Adipose tissue (tissue), 3 donors: ENCODE measurements around the gene YTHDF1. TPM values are rescaled to one million over a fixed set of nuclear protein-coding genes. Genes with fewer than 3 reads are reported as not detected.
"Not testable (repeated sequence)": the region's sequence is repeated elsewhere in the genome, so short reads cannot be mapped to it uniquely, and the experiment has no call there.

ENCODE experiments used
- H3K27ac ChIP-seq: one replicate; pipeline ENCODE4 v1.5.1; 2013; ENCODE audit warnings: low read depth, low read length
- WGBS, 3 donors: extraction: QIAGEN DNeasy Blood & Tissue Kit; methylation state at CpG; one replicate each; pipeline ENCODE4 v1.1.7; 2013; 5-methylcytosine and 5-hydroxymethylcytosine counted together
- polyA plus RNA-seq, 3 donors: library from polyadenylated mRNA; stranded (reverse); fragments of 200-250 nt; gene quantifications; one replicate each; pipeline ENCODE4 v1.2.3, GENCODE V29; 2013
- donor health status: healthy with polysubstance abuse.
- donor health status: Bipolar disorder and iron deficiency.
- donor health status: healthy.

Gene YTHDF1
- polyA plus RNA-seq, 3 donors: 10.6 to 21.3 (median 16.8) TPM

DNA sequence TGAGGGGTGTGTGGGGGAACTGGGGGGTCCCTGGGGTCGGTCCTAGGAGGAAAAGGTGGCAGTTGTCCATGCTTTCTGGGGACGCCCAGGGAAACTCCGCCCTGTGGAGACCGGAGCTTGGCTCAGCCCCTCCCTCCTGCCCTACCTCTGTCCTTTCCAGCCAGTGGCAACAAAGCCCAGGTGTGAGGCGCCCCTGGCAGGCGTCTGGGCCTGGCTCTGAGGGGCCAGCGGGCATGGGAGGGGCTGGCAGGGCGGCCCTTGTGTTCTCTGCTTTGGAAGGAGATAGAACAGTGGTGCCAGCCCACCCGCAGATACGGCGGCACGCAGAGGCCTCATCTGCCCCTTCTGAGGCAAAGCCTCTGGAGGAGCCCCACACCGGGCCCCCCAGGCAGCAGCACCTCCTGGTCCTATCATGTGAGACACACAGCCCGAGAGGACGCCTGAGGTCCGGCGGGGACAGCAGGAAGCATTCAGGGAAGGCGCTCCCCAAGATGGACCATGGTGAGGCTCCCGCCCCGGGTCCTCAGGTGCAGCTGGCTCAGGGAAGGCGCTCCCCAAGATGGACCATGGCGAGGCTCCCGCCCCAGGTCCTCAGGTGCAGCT lies 47.9 kb downstream of the YTHDF1 start:
- H3K27ac ChIP-seq: no peak overlapping the region
- WGBS, 3 donors: 72 to 83% (median 80%) methylated on average over 20 to 23 of the region's 23 CpGs

DNA sequence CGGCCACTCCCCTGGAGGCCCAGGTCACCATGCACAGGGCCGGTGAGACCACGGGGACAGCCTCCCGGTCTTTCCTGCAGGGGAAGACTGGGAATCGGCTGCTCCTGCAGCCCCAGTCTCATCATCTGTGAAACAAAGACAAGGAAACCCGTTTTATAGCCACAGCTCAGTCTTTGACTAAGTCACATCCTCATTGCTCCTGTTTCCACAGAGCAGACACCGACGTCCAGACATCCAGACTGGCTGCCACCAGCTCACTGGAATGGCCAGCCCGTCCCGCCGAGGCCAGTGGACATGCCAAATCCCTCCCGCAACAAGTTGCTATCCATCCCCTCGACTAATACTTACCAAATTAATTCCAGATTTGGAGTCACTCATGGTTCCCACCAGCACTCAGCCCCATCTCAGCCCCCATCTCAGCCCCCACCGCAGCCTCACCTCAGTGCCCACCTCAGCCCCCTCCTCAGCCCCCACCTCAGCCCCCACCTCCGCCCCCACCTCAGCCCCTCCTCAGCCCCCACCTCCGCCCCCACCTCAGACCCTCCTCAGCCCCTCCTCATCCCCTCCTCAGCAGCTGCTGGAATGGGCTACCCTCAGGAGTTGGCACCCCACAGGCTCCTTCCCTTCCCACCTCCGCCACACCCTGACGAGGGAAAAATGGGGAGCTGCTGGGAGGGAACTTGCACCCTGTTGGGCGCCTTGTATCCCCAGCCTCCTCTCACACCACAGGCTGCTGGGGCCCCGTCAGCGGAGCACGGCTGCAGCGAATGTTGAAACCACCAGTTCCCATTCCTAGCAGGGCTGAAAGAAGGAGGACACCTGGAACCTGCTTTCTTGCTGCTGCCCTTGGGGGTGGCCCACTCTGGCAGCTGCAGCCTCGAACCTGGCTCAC lies 48.7 kb downstream of the YTHDF1 start:
- 54 to 68% (median 65%) methylated on average over 22 to 24 of the region's 24 CpGs for WGBS, 3 donors
- no peak overlapping the region for H3K27ac ChIP-seq

DNA sequence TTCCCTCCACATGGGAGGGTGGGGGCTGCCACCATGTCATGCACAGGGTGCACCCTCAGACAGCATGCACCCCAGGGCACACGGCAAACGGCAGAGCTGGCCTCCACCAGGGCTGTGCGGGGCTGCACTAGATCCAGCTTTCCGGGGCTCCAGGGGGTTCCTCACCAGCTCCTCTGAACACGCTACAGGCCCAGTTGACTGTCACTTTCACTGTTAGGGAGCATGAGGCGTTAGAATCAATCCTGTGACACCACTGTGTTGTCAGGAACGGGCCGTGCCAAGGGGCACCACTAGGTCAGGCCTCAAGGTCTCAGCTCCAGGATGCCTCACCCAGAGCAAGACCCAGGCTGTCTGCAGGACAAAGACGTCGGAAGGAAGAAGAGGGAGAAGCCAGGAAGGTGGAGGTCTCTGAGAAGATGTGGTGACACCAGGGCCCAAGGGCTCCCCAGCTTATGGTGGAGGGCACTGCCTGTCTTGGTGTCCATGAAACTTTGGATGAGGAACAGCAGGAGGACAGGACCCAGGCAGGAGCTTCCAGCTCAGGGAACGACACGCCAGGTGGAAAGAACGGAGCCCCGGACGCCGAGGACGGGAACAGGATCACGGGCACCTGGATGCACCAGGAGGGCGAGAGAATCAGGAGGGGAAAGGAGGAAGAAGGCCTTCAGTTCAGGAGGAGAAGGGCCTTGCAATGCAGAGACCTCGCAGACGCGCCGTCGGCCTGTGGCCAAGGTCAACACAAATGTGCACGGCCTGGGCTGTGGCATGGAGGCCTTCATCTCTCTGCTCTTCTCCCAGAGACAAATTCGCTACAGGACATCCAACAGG lies 49.5 kb downstream of the YTHDF1 start:
- WGBS, 3 donors: 80 to 90% (median 90%) methylated on average over 26 of the region's 26 CpGs
- no peak overlapping the region for H3K27ac ChIP-seq

DNA sequence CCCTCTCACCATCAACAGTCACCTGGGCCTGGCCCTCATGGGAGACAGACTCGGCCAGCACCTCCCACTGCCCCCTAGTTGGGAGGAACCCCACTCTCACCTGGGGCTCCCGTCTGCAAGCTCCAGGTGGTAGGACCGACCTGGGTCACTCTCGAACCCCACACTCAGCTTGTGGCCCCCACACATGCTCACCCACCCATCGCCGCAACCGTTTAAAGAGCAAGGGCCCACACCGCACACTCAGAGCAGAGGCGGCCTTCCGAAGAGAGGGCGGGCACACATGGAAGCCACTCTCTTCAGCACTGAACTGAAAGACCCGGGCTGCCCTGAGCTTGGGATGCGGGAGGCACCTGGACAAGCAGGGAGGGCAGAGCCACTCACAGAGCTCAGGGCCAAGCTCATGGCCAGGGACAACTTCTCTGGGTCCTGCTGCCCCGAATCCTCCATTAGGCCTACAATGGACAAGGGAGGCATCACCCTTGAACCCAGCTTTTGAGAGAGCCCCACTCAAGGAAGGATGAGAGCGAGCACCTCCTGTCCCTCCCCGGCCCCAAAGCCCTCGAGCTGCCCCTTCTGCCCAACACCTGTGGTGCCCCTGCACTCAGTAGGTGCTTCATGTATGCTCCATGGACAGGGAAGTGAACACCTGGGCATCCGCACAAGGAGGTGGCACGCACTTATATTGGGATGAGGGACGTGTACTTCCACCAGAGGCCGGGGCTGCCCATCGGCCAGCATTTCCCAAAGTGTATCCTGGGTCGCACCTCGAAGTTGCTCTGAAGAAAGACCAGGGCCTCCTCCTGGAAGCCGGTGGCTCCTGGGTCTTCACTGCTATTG lies 50.4 kb downstream of the YTHDF1 start:
- no peak overlapping the region for H3K27ac ChIP-seq
- 85 to 89% (median 88%) methylated on average over 25 of the region's 25 CpGs for WGBS, 3 donors

DNA sequence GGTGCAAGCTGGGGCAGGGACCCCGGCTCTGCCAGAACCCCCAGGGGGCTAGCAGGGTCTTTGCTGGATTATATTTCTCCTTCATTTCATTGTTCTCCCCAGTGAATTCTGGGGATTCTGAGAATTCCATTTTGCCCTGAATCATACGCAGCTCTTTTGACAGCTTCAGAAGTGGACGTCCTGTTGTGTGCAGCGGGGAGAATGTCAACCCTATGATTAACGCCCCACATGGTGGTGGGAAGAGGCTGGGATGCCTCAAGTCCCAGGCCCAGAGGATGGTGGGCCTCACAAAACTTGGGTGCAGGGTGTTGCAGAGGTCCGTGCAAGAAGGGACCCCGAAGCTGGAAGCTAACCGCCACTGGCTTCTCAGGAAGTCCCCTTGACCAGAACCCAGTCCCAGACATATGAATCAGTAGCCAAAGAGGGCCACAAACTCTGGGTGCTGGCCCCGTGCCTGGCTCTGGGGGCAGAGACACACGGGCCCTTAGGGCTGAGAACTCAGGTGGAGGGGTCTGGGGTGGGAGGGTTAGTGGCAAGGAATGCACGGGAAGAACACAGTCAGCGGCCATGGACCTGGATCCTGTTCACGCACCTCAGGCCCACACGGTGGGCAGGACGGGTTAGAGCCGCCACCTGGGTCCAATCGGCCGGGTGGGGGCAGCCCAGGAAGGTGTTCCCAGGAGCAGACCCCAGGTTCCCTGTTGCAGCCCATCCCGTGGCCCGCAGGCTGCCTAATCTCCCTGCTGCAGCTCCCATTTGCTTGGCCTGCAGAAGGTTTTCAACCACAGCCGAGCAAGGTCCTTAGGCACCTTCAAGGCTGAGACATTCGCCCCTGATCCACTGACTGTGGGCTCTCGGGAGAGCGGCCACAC lies 51.2 kb downstream of the YTHDF1 start:
- no peak overlapping the region for H3K27ac ChIP-seq
- WGBS, 3 donors: 60 to 73% (median 71%) methylated on average over 24 of the region's 24 CpGs

DNA sequence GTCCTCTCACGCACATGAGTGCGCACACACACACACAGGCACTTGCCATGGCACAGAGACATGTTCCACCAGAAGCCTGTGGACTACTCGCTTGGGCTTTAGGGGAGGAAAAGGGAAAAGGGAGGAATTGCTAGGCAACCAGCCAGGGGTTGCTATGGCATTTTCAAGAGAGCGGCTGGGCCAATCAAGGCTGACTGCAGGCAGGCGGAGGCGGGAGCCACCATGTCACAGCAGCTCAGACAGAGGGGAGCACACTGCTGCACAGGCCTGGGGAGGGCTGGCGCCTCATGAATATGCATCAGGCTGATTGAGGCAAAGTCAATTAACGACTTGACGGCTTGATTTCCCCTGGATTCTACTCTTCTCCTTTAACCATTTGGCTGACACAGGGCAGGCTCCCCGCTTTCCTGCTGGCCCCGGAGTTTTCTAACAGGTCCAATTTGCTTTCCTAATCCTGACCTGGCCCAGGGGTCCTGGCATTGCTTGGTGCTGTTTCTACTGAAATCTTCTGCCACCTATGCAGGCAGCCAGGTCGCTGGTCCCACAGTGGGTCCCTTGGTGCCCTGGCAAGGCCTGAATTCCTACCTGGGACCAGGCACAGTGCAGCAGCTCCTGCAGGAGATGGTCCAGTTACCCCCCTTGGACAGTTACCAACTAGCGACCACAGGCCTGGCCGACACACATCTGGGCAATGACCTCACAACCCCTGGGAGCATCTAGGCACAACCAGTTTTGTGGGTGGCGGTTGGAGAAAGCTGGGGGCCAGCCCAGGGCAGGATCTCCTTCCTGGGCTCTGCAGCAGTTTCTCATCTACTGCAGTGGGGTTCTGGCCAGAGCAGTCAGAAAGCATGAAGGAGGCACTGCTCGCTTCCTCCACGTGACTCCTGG lies 52.1 kb downstream of the YTHDF1 start:
- no peak overlapping the region for H3K27ac ChIP-seq
- WGBS, 3 donors: 43 to 61% (median 58%) methylated on average over 17 of the region's 17 CpGs

DNA sequence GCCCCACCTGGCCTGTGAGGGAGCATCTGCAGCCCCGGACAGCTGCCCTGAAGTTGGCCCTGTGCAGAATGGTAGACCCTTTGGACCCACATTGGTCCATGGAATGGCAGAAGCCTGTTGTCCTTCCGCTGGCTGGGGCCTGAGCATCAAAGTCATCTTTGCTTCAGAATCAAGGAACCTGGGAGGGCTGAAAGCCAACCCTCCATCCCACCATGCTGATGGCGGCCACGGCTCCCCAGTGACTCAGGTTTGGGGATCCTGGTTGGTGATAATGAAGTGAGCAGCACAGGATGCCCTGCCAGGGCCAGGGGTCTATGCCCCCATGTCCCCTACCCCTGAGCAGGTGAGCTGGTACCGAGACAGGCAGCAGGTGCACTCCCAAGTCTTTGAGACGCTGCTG lies 52.8 kb downstream of the YTHDF1 start:
- 58 to 77% (median 73%) methylated on average over 6 of the region's 6 CpGs for WGBS, 3 donors
- H3K27ac ChIP-seq: no peak overlapping the region

DNA sequence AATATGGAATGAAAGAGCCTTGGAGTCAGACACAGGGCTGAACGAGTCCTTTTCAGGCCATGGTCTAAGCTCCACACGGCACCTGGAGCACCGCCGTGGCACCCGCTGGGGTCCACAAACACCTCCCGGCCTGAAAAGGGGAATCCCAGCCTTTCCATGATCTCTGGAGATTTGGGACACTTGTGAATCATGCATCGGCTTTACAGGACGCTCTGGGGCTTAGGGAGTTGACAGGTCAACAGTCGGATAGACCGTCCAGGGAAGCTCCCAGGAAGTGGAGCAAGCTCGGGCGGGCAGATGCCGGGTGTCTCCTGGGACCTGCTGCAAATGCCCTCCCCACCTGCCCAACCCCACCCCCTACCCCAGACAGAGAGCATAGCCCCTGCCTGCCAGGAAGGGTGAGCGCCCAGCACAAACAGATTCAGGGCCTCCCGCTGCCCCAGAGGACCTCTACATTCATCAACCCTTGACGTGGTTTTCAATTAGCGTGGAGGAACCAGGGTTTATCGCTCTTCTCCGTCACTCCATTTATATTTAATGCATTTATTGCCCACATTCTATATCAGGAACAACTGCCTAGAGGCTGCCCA lies 53.6 kb downstream of the YTHDF1 start:
- 65 to 81% (median 72%) methylated on average over 18 to 19 of the region's 19 CpGs for WGBS, 3 donors
- no peak overlapping the region for H3K27ac ChIP-seq

DNA sequence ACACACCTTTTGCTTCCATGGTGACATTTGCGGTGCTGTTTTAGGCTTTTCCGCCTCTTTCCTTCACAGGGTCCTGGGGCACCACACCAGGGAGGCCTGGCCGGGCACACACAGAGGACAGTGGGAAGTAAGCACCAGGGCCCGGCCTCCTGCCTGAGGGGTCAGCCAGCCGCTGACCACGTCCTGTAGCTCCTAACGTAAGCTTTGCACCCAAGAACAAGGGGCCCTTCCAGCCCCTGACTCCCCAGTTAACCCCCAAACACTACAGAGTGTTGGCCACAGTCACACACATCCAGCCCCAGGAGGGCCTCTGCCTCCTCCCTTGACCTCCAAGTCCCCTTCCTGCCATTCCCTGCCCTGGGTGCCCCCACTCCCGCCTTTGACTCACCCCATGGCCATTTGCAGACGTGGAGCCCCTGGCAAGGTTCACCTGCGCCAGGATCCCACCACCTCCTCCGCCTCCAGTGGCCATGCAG lies 54.7 kb downstream of the YTHDF1 start:
- WGBS, 3 donors: 75 to 81% (median 79%) methylated on average over 11 of the region's 11 CpGs
- H3K27ac ChIP-seq: no peak overlapping the region

DNA sequence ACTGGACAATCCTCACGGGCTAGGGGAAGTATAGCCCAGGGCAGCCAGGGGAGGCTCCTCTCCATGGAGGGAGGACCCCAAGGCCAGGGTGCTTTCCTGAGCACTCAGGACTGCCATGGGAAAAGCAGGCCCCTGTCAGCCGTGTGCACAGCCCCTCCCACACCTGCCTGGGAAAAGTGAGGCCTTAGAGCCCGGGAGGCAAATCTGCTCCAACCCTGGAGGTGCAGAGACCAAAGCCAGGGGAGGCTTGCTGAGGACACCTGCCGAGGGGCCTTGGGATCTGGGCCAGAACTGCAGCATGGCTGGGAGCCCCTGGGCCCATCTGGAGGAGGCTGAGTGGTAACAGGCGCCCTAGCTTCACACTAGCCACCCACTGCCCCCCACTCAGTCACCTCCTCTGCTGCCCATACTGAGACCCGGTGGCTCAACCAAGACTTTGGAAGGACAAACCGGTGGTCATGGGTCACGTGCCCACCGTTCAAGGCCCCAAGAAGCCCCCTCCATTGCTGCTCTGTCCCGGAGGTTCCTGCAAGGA lies 55.2 kb downstream of the YTHDF1 start:
- WGBS, 3 donors: 57 to 71% (median 65%) methylated on average over 10 of the region's 10 CpGs
- H3K27ac ChIP-seq: no peak overlapping the region

DNA sequence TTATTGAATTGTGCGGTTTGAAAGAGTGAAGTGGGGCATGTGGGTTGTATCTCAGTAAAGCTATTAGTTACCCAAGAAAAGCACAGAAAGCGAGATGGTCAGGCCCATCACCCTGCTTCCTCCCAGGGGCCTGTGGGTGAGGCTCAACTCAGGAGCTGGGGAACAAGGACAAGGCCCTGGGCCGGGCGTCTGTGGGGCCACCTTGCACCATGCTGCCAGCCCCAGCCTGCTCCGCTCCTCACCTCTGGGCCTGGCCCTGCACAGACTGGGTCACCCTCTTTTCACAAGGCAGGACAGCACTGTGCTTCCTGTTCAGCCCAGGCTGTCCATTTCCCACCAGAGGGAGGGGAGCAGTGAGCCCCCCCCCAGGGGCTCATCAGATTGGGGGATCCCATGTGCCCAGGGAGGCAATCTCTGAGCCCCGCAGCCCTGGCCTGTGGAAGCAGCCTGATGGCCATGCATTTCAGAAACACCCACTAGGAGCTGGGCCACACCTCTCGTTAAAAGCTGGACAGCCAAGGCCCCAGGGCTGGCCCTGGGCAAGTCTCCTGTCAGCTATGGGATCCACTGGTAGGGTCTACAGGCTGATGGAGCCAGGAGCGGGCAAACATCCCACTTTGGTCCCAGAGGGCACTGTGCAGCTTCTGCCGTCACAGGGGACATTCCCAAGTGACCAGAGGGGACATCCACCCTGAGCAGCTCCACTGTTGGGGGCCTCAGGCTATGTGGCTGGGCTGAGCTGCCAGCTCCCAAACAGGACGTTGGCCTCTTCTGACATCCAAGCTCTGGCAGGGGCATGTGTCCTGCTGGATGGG lies 55.9 kb downstream of the YTHDF1 start:
- H3K27ac ChIP-seq: no peak overlapping the region
- WGBS, 3 donors: 70 to 77% (median 74%) methylated on average over 10 of the region's 10 CpGs

DNA sequence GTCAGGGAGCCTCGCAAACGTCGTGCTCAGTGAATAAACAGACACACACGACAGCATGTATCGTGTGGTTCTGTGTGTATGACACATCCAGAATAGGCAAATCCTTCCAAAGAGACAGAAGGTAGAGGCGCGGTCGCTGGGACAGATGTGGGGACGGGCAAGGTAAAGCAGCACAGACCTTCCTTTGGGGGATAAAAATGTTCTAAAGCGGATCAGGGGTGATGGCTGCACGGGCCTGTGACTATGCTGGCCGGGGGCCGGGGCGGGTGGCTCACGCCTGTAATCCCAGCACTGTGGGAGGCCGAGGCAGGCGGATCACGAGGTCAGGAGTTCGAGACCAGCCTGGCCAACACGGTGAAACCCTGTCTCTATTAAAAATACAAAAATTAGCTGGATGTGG lies 56.7 kb downstream of the YTHDF1 start:
- not testable (repeated sequence) for H3K27ac ChIP-seq
- 80 to 91% (median 87%) methylated on average over 19 to 20 of the region's 20 CpGs for WGBS, 3 donors

DNA sequence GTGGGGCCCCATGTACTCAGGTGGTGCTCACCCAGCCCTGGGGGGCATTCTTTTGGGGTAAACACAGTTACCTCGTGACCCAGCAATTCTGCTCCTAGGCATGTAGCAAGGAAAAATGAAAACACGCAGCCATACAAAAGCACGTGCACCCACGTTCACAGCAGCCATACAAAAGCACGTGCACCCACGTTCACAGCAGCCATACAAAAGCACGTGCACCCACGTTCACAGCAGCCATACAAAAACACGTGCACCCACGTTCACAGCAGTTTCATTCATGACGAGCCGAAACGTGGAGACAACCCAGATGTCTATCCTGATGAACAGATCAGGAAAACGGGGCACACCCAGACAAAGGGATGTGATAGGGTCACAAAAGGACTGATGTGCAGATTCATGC lies 57.1 kb downstream of the YTHDF1 start:
- H3K27ac ChIP-seq: no peak overlapping the region
- 68 to 84% (median 83%) methylated on average over 14 of the region's 14 CpGs for WGBS, 3 donors

DNA sequence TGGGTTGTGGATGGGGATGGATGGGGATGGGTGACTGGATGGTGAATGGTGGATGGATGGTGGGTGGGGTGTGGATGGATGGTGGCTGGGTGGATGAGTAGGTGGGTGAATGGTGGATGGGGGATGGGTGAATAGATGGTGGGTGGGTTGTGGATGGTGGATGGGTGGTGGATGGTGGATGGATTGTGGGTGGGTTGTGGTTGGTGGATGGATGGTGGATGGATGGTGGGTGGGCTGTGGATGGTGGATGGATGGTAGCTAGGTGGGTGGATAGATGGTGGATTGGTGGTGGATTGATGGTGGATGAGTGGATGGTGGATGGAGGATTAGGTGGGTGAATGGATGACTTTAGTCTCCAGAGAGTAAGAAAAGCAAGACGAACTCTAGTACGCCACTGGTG lies 57.6 kb downstream of the YTHDF1 start:
- H3K27ac ChIP-seq: no peak overlapping the region
- 79 to 90% (median 84%) methylated on average over 2 of the region's 2 CpGs for WGBS, 3 donors

DNA sequence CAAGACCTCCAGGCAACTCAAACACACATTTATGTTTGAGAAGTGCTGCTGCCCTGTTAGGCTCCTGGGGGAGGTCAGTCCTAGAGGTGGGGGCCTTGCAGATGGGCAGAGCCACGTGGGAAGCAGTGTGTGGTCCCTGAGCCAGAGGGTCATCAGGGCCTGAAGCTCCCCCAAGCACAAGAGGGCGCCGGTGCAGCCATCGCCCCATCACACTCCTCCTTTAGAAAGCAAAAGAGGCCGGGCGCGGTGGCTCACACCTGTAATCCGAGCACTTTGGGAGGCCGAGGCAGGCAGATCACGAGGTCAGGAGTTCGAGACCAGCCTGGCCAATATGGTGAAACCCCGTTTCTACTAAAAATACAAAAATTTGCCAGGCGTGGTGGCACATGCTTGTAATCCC lies 58.5 kb downstream of the YTHDF1 start:
- 70 to 83% (median 81%) methylated on average over 13 of the region's 13 CpGs for WGBS, 3 donors
- not testable (repeated sequence) for H3K27ac ChIP-seq
